ENCODE data around the gene URGCP. TPM values are rescaled to one million over a fixed set of nuclear protein-coding genes. Genes with fewer than 3 reads are reported as not detected.

URGCP gene
- total RNA-seq, 1 experiment from 2014 or later = 48.3 TPM

DNA sequence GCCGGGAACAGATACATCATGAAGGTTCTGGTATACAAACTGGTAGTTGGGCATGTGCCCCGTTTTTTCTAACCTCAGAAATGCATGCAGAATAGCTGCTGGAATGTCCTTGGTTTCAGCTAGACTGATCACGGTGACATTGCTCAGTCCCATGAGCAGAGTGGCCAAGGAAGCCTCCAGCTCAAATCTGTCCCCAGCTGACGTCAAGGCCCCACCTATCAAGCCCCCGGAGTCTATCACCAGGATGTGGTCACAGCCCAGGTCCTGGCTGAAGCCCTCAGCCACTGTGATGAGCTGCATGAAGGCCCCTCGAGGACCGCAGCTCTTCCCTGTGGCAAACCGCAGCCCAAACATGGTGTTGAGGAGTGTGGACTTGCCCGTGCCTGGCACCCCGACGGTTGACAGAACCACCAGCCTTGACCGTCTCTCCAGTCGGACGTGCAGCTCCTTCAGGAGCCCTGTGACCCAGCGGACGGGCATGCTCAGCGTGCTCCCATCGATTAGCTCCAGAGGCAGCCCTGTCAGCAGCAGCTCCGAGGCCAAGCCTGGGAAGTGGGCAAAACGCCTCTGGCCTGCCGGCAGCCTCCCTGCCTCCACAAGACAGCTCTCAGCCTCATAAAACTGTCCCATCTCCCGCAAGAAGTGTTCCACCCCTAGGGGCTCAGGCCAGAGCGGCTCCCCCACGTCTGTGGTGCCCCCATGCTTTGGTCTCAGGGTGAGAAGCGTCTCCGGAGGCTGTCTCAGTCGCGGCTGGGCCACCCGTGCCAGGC is 29.2 kb downstream of the URGCP start:
- H3K9me3 Mint-ChIP-seq (ENCODE audit: low read depth, unreplicated experiment) = no peaks in the 10 kb centered on the region
- intact Hi-C loops (cut with micrococcal nuclease; ENCODE audit: unreplicated experiment) = no loop called here
- peaks cover 42% of the 10 kb centered on the region for H3K36me3 Mint-ChIP-seq (ENCODE audit: insufficient read depth, unreplicated experiment)
- no peak overlapping the region for H3K4me3 Mint-ChIP-seq (ENCODE audit: low read depth, unreplicated experiment)
- CTCF ChIA-PET = no interaction called here
- no TSS peak for BruUV-seq (replicated peaks)
- H3K27me3 Mint-ChIP-seq (ENCODE audit: unreplicated experiment) = no peaks in the 10 kb centered on the region
- no peak for DNase-seq
- peaks cover 11% of the 10 kb centered on the region for H3K4me1 Mint-ChIP-seq (ENCODE audit: low read depth, unreplicated experiment)
- H3K27ac Mint-ChIP-seq (ENCODE audit: unreplicated experiment) = no peak overlapping the region
- TF ChIP-seq, protein P1, sequence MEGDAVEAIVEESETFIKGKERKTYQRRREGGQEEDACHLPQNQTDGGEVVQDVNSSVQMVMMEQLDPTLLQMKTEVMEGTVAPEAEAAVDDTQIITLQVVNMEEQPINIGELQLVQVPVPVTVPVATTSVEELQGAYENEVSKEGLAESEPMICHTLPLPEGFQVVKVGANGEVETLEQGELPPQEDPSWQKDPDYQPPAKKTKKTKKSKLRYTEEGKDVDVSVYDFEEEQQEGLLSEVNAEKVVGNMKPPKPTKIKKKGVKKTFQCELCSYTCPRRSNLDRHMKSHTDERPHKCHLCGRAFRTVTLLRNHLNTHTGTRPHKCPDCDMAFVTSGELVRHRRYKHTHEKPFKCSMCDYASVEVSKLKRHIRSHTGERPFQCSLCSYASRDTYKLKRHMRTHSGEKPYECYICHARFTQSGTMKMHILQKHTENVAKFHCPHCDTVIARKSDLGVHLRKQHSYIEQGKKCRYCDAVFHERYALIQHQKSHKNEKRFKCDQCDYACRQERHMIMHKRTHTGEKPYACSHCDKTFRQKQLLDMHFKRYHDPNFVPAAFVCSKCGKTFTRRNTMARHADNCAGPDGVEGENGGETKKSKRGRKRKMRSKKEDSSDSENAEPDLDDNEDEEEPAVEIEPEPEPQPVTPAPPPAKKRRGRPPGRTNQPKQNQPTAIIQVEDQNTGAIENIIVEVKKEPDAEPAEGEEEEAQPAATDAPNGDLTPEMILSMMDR (IDR thresholded peaks at IDR 0.05; ENCODE audit: unreplicated experiment) = no peak

DNA sequence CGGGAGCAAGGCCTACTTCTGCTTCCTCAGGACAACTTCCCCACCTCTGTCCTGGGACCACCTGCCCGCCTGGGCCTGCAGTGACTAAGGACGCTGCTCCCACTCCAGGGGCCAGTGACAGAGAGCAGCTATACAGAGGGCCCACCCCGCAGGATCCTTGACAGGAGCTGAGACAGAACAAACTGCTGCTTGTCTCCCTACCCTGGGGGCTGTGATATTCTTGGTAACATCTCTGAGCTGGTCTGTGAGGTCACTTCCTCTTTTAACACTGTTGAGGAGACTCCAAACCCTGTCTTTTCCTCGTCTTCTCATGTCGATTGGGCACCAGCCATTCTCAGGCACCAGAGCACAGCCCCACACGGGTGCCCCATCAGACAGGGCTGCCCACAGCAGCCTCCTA is 30.2 kb downstream of the URGCP start:
- Mint-ChIP-seq H3K9me3 (ENCODE audit: low read depth, unreplicated experiment) (no peaks in the 10 kb centered on the region), H3K36me3 (ENCODE audit: insufficient read depth, unreplicated experiment) (peaks cover 39% of the 10 kb centered on the region), H3K27ac (ENCODE audit: unreplicated experiment) (no peak overlapping the region), H3K27me3 (ENCODE audit: unreplicated experiment) (no peaks in the 10 kb centered on the region), H3K4me3 (ENCODE audit: low read depth, unreplicated experiment) (no peak overlapping the region), H3K4me1 (ENCODE audit: low read depth, unreplicated experiment) (peaks cover 11% of the 10 kb centered on the region)
- DNase-seq = no peak
- TF ChIP-seq, protein P1 (IDR thresholded peaks at IDR 0.05; ENCODE audit: unreplicated experiment) = no peak
- intact Hi-C loops (cut with micrococcal nuclease; ENCODE audit: unreplicated experiment) = no loop called here
- BruUV-seq (replicated peaks) = no TSS peak
- CTCF ChIA-PET = no interaction called here

DNA sequence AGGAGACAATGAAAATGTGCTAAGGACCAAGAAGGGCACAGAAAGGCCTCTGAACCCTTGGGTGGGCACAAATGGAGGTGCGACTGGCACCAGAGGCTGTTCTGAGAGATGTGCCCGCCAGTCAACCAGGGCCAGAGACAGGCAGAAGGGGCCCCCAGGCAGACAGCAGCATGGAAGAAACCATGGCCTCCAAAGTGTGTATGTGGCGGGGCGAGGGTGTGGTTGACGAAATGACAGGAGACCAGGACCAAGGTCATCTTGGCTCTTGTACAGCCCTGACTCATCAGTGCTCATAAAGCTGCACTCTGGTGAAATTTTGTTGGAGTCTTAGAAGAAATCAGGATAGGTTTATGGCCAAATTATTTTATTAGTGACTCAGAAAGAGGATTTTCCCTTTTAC is 33.1 kb downstream of the URGCP start:
- DNase-seq = no peak
- H3K27ac Mint-ChIP-seq (ENCODE audit: unreplicated experiment) = no peak overlapping the region
- intact Hi-C loops (cut with micrococcal nuclease; ENCODE audit: unreplicated experiment) = no loop called here
- H3K4me1 Mint-ChIP-seq (ENCODE audit: low read depth, unreplicated experiment) = peaks cover 30% of the 10 kb centered on the region
- CTCF ChIA-PET = no interaction called here
- TF ChIP-seq, protein P1 (IDR thresholded peaks at IDR 0.05; ENCODE audit: unreplicated experiment) = no peak
- peaks cover 3% of the 10 kb centered on the region for H3K9me3 Mint-ChIP-seq (ENCODE audit: low read depth, unreplicated experiment)
- no TSS peak for BruUV-seq (replicated peaks)
- H3K27me3 Mint-ChIP-seq (ENCODE audit: unreplicated experiment) = no peaks in the 10 kb centered on the region
- H3K4me3 Mint-ChIP-seq (ENCODE audit: low read depth, unreplicated experiment) = no peak overlapping the region
- H3K36me3 Mint-ChIP-seq (ENCODE audit: insufficient read depth, unreplicated experiment) = peaks cover 51% of the 10 kb centered on the region

DNA sequence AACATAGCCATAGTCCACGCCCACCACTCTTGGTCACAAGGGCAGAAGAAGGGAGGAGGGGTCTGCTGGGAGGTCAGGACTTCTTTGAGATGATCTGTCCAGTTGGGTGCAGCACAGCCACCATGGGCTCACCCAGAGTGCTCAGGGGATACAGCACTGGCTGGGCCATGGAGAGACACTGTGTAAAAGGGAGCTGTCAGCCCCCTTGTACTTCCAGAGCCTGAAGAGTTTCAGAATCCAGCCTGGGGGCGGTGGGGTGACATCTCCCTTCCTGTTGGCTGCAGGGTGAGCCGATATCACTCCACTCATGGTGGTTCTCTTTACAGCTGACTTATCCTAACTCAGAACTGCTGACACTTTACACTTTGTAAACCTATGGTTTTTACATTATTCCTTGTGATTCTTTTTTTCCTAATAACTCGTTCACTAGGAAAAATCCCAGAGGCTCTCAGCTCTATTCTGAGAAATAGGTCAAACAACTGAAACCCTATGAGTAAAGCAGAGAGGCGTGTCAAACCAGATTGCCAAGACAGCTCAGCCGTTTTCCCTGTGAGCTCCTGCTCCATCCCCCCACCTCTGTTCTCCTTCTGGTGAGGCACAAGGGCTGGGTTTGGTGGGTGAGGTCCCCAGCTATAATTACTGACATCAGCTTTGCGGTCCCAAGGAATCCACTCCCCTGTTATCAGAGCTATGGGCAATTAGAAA is 33.8 kb downstream of the URGCP start:
- CTCF ChIA-PET = interaction anchor here (0.8 kb wide), 1 partner anchor 24 kb away, joined by 4 read pairs; no protein-coding TSS in a partner anchor
- H3K27me3 Mint-ChIP-seq (ENCODE audit: unreplicated experiment) = no peaks in the 10 kb centered on the region
- no peak for DNase-seq
- H3K36me3 Mint-ChIP-seq (ENCODE audit: insufficient read depth, unreplicated experiment) = peaks cover 49% of the 10 kb centered on the region
- peaks cover 33% of the 10 kb centered on the region for H3K4me1 Mint-ChIP-seq (ENCODE audit: low read depth, unreplicated experiment)
- H3K9me3 Mint-ChIP-seq (ENCODE audit: low read depth, unreplicated experiment) = peaks cover 3% of the 10 kb centered on the region
- no peak overlapping the region for H3K27ac Mint-ChIP-seq (ENCODE audit: unreplicated experiment)
- no peak overlapping the region for H3K4me3 Mint-ChIP-seq (ENCODE audit: low read depth, unreplicated experiment)
- intact Hi-C loops (cut with micrococcal nuclease; ENCODE audit: unreplicated experiment) = no loop called here
- BruUV-seq (replicated peaks) = no TSS peak
- TF ChIP-seq, protein P1 (IDR thresholded peaks at IDR 0.05; ENCODE audit: unreplicated experiment) = no peak

All from Calu3 (cell line).